H9 (cell line): ENCODE data around the gene TMEM117. TPM values are rescaled to one million over a fixed set of nuclear protein-coding genes. Genes with fewer than 3 reads are reported as not detected.

Experiments used
- DNase-seq: peaks from one replicate; pipeline ENCODE4 v3.0.0-alpha.2; 2017
- H2AFZ ChIP-seq: one replicate; pipeline ENCODE4 v1.6.1; 2013; ENCODE audit warnings: mild to moderate bottlenecking, low read length, control low read depth, moderate library complexity
- H2AK5ac ChIP-seq: 2 replicates; pipeline ENCODE4 v1.6.1; 2013; ENCODE audit warnings: low read length, control low read depth, mixed read lengths; ENCODE audit not compliant: insufficient read length
- H2BK120ac ChIP-seq: one replicate; pipeline ENCODE4 v1.6.1; 2013; ENCODE audit warnings: low read depth, mild to moderate bottlenecking, low read length, control low read depth, inconsistent platforms; ENCODE audit not compliant: poor library complexity, severe bottlenecking
- H2BK12ac ChIP-seq: 2 replicates; pipeline ENCODE4 v1.6.1; 2013; ENCODE audit warnings: low read length, control low read depth, mixed read lengths, low read depth; ENCODE audit not compliant: insufficient read length
- H2BK15ac ChIP-seq: 2 replicates; pipeline ENCODE4 v1.6.1; 2013; ENCODE audit warnings: low read depth, low read length, control low read depth
- H2BK20ac ChIP-seq: one replicate; pipeline ENCODE4 v1.6.1; 2013; ENCODE audit warnings: low read depth, mild to moderate bottlenecking, low read length, control low read depth, inconsistent platforms; ENCODE audit not compliant: poor library complexity, severe bottlenecking
- H2BK5ac ChIP-seq: 2 replicates; pipeline ENCODE4 v1.6.1; 2013; ENCODE audit warnings: low read length, control low read depth, mixed read lengths; ENCODE audit not compliant: insufficient read length
- H3K14ac ChIP-seq: 2 replicates; pipeline ENCODE4 v1.6.1; 2013; ENCODE audit warnings: low read length, control low read depth; ENCODE audit not compliant: insufficient read depth
- H3K18ac ChIP-seq: 2 replicates; pipeline ENCODE4 v1.6.1; 2013; ENCODE audit warnings: low read depth, mild to moderate bottlenecking, mixed read lengths, low read length, control low read depth; ENCODE audit not compliant: insufficient read length
- H3K23ac ChIP-seq: 2 replicates; pipeline ENCODE4 v1.6.1; 2013; ENCODE audit warnings: low read length, control low read depth, mixed read lengths, low read depth; ENCODE audit not compliant: insufficient read length
- H3K23me2 ChIP-seq: 2 replicates; pipeline ENCODE4 v1.6.1; 2013; ENCODE audit warnings: low read depth, mild to moderate bottlenecking, mixed read lengths, low read length, control low read depth; ENCODE audit not compliant: insufficient read length, poor library complexity, severe bottlenecking
- H3K27ac ChIP-seq: 2 replicates; pipeline ENCODE4 v1.5.1; 2013; ENCODE audit warnings: low read length, control low read depth, mixed read lengths, low read depth; ENCODE audit not compliant: insufficient read length
- H3K27me3 ChIP-seq: 2 replicates; pipeline ENCODE4 v1.6.1; 2013; ENCODE audit warnings: low read length, control low read depth, inconsistent platforms; ENCODE audit not compliant: insufficient read depth
- H3K4ac ChIP-seq: 2 replicates; pipeline ENCODE4 v1.6.1; 2013; ENCODE audit warnings: low read depth, mild to moderate bottlenecking, control low read depth, inconsistent platforms, low read length, moderate library complexity
- H3K4me1 ChIP-seq: 2 replicates; pipeline ENCODE4 v1.6.1; 2013; ENCODE audit warnings: low read length, control low read depth, inconsistent platforms; ENCODE audit not compliant: insufficient read depth
- H3K4me2 ChIP-seq: 2 replicates; pipeline ENCODE4 v1.6.1; 2013; ENCODE audit warnings: low read length, control low read depth, mixed read lengths; ENCODE audit not compliant: insufficient read length, insufficient read depth
- H3K56ac ChIP-seq: 2 replicates; pipeline ENCODE4 v1.6.1; 2013; ENCODE audit warnings: low read depth, mild to moderate bottlenecking, mixed read lengths, low read length, control low read depth; ENCODE audit not compliant: insufficient read length
- H3K79me1 ChIP-seq: 2 replicates; pipeline ENCODE4 v1.6.1; 2013; ENCODE audit warnings: low read depth, mild to moderate bottlenecking, moderate library complexity, low read length, control low read depth, inconsistent platforms; ENCODE audit not compliant: insufficient read depth, poor library complexity, severe bottlenecking
- H3K79me2 ChIP-seq: 2 replicates; pipeline ENCODE4 v1.6.1; 2013; ENCODE audit warnings: low read length, control low read depth, inconsistent platforms; ENCODE audit not compliant: insufficient read depth
- H3K9ac ChIP-seq: 2 replicates; pipeline ENCODE4 v1.6.1; 2013; ENCODE audit warnings: low read length, control low read depth, mixed read lengths; ENCODE audit not compliant: insufficient read length; ENCODE audit errors: extremely low read depth
- H3K9me3 ChIP-seq: one replicate; pipeline ENCODE4 v1.6.1; 2013; ENCODE audit warnings: low read depth, low read length, inconsistent platforms; ENCODE audit not compliant: control insufficient read depth
- H3T11ph ChIP-seq: one replicate; pipeline ENCODE4 v1.6.1; 2013; ENCODE audit warnings: mild to moderate bottlenecking, low read length, control low read depth, inconsistent platforms
- H4K20me1 ChIP-seq: one replicate; pipeline ENCODE4 v1.6.1; 2013; ENCODE audit not compliant: control insufficient read depth, insufficient read length, insufficient read depth
- H4K5ac ChIP-seq: 2 replicates; pipeline ENCODE4 v1.6.1; 2013; ENCODE audit warnings: low read depth, mild to moderate bottlenecking, mixed read lengths, low read length, control low read depth; ENCODE audit not compliant: insufficient read length
- H4K8ac ChIP-seq: replicated peaks from 2 replicates; pipeline ENCODE4 v1.6.1; 2013; ENCODE audit warnings: low read length, control low read depth, mixed read lengths, low read depth; ENCODE audit not compliant: insufficient read length
- H4K91ac ChIP-seq: 2 replicates; pipeline ENCODE4 v1.6.1; 2013; ENCODE audit warnings: low read depth, mild to moderate bottlenecking, moderate library complexity, mixed read lengths, low read length, control low read depth; ENCODE audit not compliant: insufficient read length
- H3K27ac Mint-ChIP-seq, 3 experiments: 2 replicates in 2 of 3; 3 replicates in 1 of 3; pipeline ENCODE4 v1.8.0; 2020 to 2021; ENCODE audit warnings: mixed read lengths in 3 of 3, mild to moderate bottlenecking in 1 of 3, moderate library complexity in 1 of 3
- H3K27me3 Mint-ChIP-seq: 2 replicates; pipeline ENCODE4 v1.8.0; 2021; ENCODE audit warnings: low read depth, mild to moderate bottlenecking, moderate library complexity, mixed read lengths
- H3K36me3 Mint-ChIP-seq, 3 experiments: 2 replicates in 2 of 3; 3 replicates in 1 of 3; pipeline ENCODE4 v1.8.0; 2020 to 2021; ENCODE audit warnings: low read depth in 3 of 3, mixed read lengths in 3 of 3; ENCODE audit not compliant: insufficient read depth in 1 of 3
- H3K4me1 Mint-ChIP-seq, 2 experiments: 2 replicates each; pipeline ENCODE4 v1.8.0; 2020; ENCODE audit warnings: mixed read lengths in 2 of 2
- H3K4me3 Mint-ChIP-seq, 2 experiments: 2 replicates in 1 of 2; 3 replicates in 1 of 2; pipeline ENCODE4 v1.8.0; 2020 to 2021; ENCODE audit warnings: mild to moderate bottlenecking in 2 of 2, mixed read lengths in 2 of 2, moderate library complexity in 1 of 2
- H3K9me3 Mint-ChIP-seq, 2 experiments: 2 replicates in 1 of 2; 3 replicates in 1 of 2; pipeline ENCODE4 v1.8.0; 2020; ENCODE audit warnings: mild to moderate bottlenecking in 2 of 2, mixed read lengths in 2 of 2, moderate library complexity in 1 of 2
- WGBS: extraction: QIAGEN DNeasy Blood & Tissue Kit; methylation state at CpG from one replicate; pipeline ENCODE4 v1.1.7; 2013; ENCODE audit warnings: missing lambda C conversion rate, low lambda C conversion rate, mixed read lengths; ENCODE audit not compliant: insufficient read length; ENCODE audit errors: extremely low coverage; 5-methylcytosine and 5-hydroxymethylcytosine counted together
- total RNA-seq: library from RNA; stranded (reverse); gene quantifications from 2 replicates; pipeline ENCODE4 v1.2.1, GENCODE V29; 2021
- TF ChIP-seq, protein P1 (sequence below): fragments of 200-600 bp; sonication (generic); conservative IDR thresholded peaks from 3 replicates; pipeline ENCODE4 v1.8.0; 2021; ENCODE audit warnings: antibody characterized with exemption, mild to moderate bottlenecking

TMEM117 gene
- total RNA-seq, 1 experiment from 2014 or later = 1.7 TPM

DNA sequence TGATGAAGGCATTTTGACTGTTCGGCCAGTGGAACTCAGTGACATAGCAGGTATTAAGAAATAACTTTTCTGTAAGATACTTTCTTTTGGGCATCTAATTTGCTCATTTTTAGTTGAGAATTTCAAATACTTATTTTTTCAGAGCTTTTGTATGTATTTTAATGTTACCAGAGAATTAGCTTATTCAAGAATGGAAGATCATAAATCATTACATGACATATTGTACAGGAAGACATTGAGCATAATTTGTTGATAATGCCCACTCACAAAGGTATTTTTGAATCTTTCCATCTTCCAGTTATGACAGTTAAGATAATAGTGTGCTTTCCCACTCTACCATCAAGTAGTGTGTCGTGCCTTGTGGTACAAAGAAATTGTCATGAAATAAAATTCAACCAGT lies 36.5 kb downstream of the TMEM117 start:
- Histone ChIP-seq H3K4ac (no peak overlapping the region), H3K23me2 (no peaks in the 10 kb centered on the region), H3K9ac (no peak overlapping the region), H3K27me3 (no peaks in the 10 kb centered on the region), H3K14ac (no peak overlapping the region), H2BK15ac (no peak overlapping the region), H2AK5ac (no peak overlapping the region), H2BK120ac (no peak overlapping the region), H3K9me3 (no peaks in the 10 kb centered on the region), H3K18ac (no peak overlapping the region), H4K91ac (no peak overlapping the region), H2BK12ac (no peak overlapping the region), H3K79me1 (no peaks in the 10 kb centered on the region), H3K27ac (no peak overlapping the region), H2BK5ac (no peak overlapping the region), H4K20me1 (no peaks in the 10 kb centered on the region), H3K56ac (no peak overlapping the region), H3K4me1 (no peaks in the 10 kb centered on the region), H3K23ac (no peak overlapping the region), H3K79me2 (no peaks in the 10 kb centered on the region), H4K5ac (no peak overlapping the region), H2BK20ac (no peak overlapping the region), H3K4me2 (no peak overlapping the region), H3T11ph (no peak overlapping the region), H4K8ac (no peak overlapping the region), H2AFZ (no peak overlapping the region)
- TF ChIP-seq, protein P1, sequence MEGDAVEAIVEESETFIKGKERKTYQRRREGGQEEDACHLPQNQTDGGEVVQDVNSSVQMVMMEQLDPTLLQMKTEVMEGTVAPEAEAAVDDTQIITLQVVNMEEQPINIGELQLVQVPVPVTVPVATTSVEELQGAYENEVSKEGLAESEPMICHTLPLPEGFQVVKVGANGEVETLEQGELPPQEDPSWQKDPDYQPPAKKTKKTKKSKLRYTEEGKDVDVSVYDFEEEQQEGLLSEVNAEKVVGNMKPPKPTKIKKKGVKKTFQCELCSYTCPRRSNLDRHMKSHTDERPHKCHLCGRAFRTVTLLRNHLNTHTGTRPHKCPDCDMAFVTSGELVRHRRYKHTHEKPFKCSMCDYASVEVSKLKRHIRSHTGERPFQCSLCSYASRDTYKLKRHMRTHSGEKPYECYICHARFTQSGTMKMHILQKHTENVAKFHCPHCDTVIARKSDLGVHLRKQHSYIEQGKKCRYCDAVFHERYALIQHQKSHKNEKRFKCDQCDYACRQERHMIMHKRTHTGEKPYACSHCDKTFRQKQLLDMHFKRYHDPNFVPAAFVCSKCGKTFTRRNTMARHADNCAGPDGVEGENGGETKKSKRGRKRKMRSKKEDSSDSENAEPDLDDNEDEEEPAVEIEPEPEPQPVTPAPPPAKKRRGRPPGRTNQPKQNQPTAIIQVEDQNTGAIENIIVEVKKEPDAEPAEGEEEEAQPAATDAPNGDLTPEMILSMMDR = no peak
- no peak for DNase-seq
- no CpG with 5 or more reads among the region's 2 CpGs for WGBS
- Mint-ChIP-seq H3K9me3 (no peaks in the 10 kb centered on the region), H3K4me1 (no peaks in the 10 kb centered on the region), H3K27ac (no peak overlapping the region), H3K4me3 (no peak overlapping the region), H3K27me3 (no peaks in the 10 kb centered on the region), H3K36me3 (no peaks in the 10 kb centered on the region)
